Stimulated activated CD8-positive, alpha-beta memory T cell treated with anti-CD3 and anti-CD28 coated beads, Interleukin-4, amount 100 ng/mL, for 1 hour (primary cell): Measurements from ENCODE around the gene ZNF512B.
A peak's percentile ranks its signal among the peaks of the same experiment; 100 is the strongest.
"Not testable (repeated sequence)": the region's sequence is repeated elsewhere in the genome, so short reads cannot be mapped to it uniquely, and the experiment has no call there.

Experiments
- DNase-seq, 2 donors: peaks; one replicate each; pipeline ENCODE4 v3.0.0-alpha.2; 2020; ENCODE audit warnings: low read depth in 2 of 2, low spot score in 1 of 2

Gene ZNF512B

GRCh38 chr20:63969838-63970713, at the start of gene ZNF512B:
Gene ZNF512B, minus strand, starts transcription at chr20:63969930. Its CDS starts 1,980 bp downstream, at chr20:63967950.
- peak in 1 of 2 donors; percentile 25 for DNase-seq

- DNase-seq, result no peak
Measured at GRCh38 chr20:64015635-64016034, 45.9 kb upstream of the ZNF512B start.

- not testable (repeated sequence) for DNase-seq
Measured at GRCh38 chr20:64012385-64013154, 42.8 kb upstream of the ZNF512B start.

- no peak for DNase-seq
Measured at GRCh38 chr20:64011366-64011779, 41.6 kb upstream of the ZNF512B start.

GRCh38 chr20:64010711-64011237, 41.0 kb upstream of the ZNF512B start:
- no peak for DNase-seq

GRCh38 chr20:64009811-64010387, 40.2 kb upstream of the ZNF512B start:
- DNase-seq, result no peak

- no peak for DNase-seq
Measured at GRCh38 chr20:64006902-64007301, 37.2 kb upstream of the ZNF512B start.

GRCh38 chr20:64006490-64006889, 36.8 kb upstream of the ZNF512B start:
- DNase-seq, result no peak

- no peak for DNase-seq
Measured at GRCh38 chr20:64005394-64005793, 35.7 kb upstream of the ZNF512B start.

GRCh38 chr20:64003960-64004725, 34.4 kb upstream of the ZNF512B start:
- DNase-seq, result no peak

- no peak for DNase-seq
Measured at GRCh38 chr20:64001607-64002011, 31.9 kb upstream of the ZNF512B start.

- no peak for DNase-seq
Measured at GRCh38 chr20:64000906-64001305, 31.2 kb upstream of the ZNF512B start.

- DNase-seq, result no peak
Measured at GRCh38 chr20:63982937-63983336, 13.2 kb upstream of the ZNF512B start.

GRCh38 chr20:63980806-63981728, 11.3 kb upstream of the ZNF512B start, which contains the start of gene PRPF6:
Gene PRPF6, plus strand, starts transcription at chr20:63981132. Its CDS starts 114 bp downstream, at chr20:63981246.
- peak; percentile 88 for DNase-seq

GRCh38 chr20:63980317-63980805, 10.6 kb upstream of the ZNF512B start:
- DNase-seq, result no peak

GRCh38 chr20:63979557-63980316, 10.0 kb upstream of the ZNF512B start, which contains the start of gene SAMD10:
Gene SAMD10, minus strand, starts transcription at chr20:63979642. Its CDS starts 175 bp downstream, at chr20:63979467.
- peak in 1 of 2 donors; percentile 49 for DNase-seq

GRCh38 chr20:63979229-63979556, 9.5 kb upstream of the ZNF512B start:
- DNase-seq, result no peak
